SK-N-SH (cell line): ENCODE data around the gene MMP23B. TPM values are rescaled to one million over a fixed set of nuclear protein-coding genes. Genes with fewer than 3 reads are reported as not detected.

ENCODE experiments used
- CTCF ChIA-PET: fragments of 300-600, 350-600 bp; formaldehyde crosslinking; extraction: SDS; loops from one replicate; lab custom pipeline; 2021; lab: Yijun Ruan, JAX
- POLR2A ChIA-PET: fragments of 350-600 bp; sonication (Branson Sonifier 250); formaldehyde crosslinking; extraction: SDS; loops from one replicate; lab custom pipeline; 2020; ENCODE audit warnings: antibody characterized with exemption, inconsistent platforms; lab: Yijun Ruan, JAX
- DNase-seq: peaks from one replicate; pipeline ENCODE4 v3.0.0; 2012
- H2AFZ ChIP-seq: fragments of 200-600 bp; sonication (generic); 2 replicates; pipeline ENCODE4 v1.8.1; 2016; ENCODE audit warnings: antibody characterized with exemption, mild to moderate bottlenecking, low read depth
- H3F3A ChIP-seq: fragments of 200-600 bp; sonication (generic); replicated peaks from 2 replicates; pipeline ENCODE3; 2016; ENCODE audit warnings: antibody characterized with exemption, mild to moderate bottlenecking; ENCODE audit not compliant: insufficient read depth
- H3K27ac ChIP-seq, 2 experiments: fragments of 200-500 bp in 1 of 2; fragments of 200-600 bp in 1 of 2; sonication (Bioruptor generic) in 1 of 2; sonication (generic), shearing (Covaris generic) in 1 of 2; 2 replicates each; pipeline versions ENCODE4 v1.5.1 to v1.6.1; 2014 to 2016; ENCODE audit warnings: low read depth in 2 of 2, inconsistent platforms in 1 of 2, low read length in 1 of 2, mild to moderate bottlenecking in 1 of 2, mixed read lengths in 1 of 2
- H3K27me3 ChIP-seq: fragments of 200-600 bp; sonication (generic), shearing (Covaris generic); 2 replicates; pipeline ENCODE4 v1.6.1; 2016; ENCODE audit warnings: mixed run types; ENCODE audit not compliant: insufficient read depth
- H3K36me3 ChIP-seq, 2 experiments: fragments of 200-500 bp in 1 of 2; fragments of 200-600 bp in 1 of 2; sonication (Bioruptor generic) in 1 of 2; sonication (generic) in 1 of 2; replicated peaks in 1 of 2; 2 replicates each; pipeline versions ENCODE3 to v1.5.1; 2014 to 2016; ENCODE audit warnings: low read length in 1 of 2, mild to moderate bottlenecking in 1 of 2; ENCODE audit not compliant: insufficient read depth in 2 of 2, control insufficient read depth in 1 of 2
- H3K4me1 ChIP-seq, 2 experiments: fragments of 200-500 bp in 1 of 2; fragments of 200-600 bp in 1 of 2; sonication (Bioruptor generic) in 1 of 2; sonication (generic), shearing (Covaris generic) in 1 of 2; 2 replicates each; pipeline versions ENCODE4 v1.5.1 to v1.6.1; 2014 to 2016; ENCODE audit warnings: low read depth in 1 of 2, low read length in 1 of 2, mixed run types in 1 of 2; ENCODE audit not compliant: insufficient read depth in 2 of 2, control insufficient read depth in 1 of 2
- H3K4me2 ChIP-seq: fragments of 200-600 bp; sonication (generic), shearing (Covaris generic); 2 replicates; pipeline ENCODE4 v1.6.1; 2017; ENCODE audit warnings: mixed run types
- H3K4me3 ChIP-seq, 2 experiments: fragments of 200-500 bp in 1 of 2; fragments of 200-600 bp in 1 of 2; sonication (Bioruptor generic) in 1 of 2; sonication (generic), shearing (Covaris generic) in 1 of 2; 2 replicates each; pipeline versions ENCODE4 v1.5.1 to v1.8.1; 2014 to 2016; ENCODE audit warnings: low read depth in 2 of 2, inconsistent platforms in 1 of 2, low read length in 1 of 2, mild to moderate bottlenecking in 1 of 2, mixed read lengths in 1 of 2, moderate library complexity in 1 of 2
- H3K79me2 ChIP-seq: fragments of 200-600 bp; sonication (generic); 2 replicates; pipeline ENCODE4 v1.8.1; 2017; ENCODE audit warnings: mild to moderate bottlenecking; ENCODE audit not compliant: insufficient read depth
- H3K9ac ChIP-seq: fragments of 200-600 bp; sonication (generic); 2 replicates; pipeline ENCODE4 v1.6.1; 2017; ENCODE audit warnings: mixed run types
- H3K9me2 ChIP-seq: fragments of 200-600 bp; sonication (generic); 2 replicates; pipeline ENCODE4 v1.6.1; 2017; ENCODE audit warnings: mixed run types
- H3K9me3 ChIP-seq: fragments of 200-600 bp; sonication (generic); 2 replicates; pipeline ENCODE4 v1.6.1; 2017; ENCODE audit warnings: mixed run types, mild to moderate bottlenecking, moderate library complexity
- H4K20me1 ChIP-seq: fragments of 200-600 bp; sonication (generic); 2 replicates; pipeline ENCODE4 v1.6.1; 2017; ENCODE audit warnings: mild to moderate bottlenecking, mixed run types; ENCODE audit not compliant: insufficient read depth
- CHD2 ChIP-seq: fragments of 150-350 bp; IDR thresholded peaks from 2 replicates; pipeline ENCODE4 v1.6.1; 2018; ENCODE audit warnings: low read length; ENCODE audit not compliant: partially characterized antibody
- EP300 ChIP-seq, 2 experiments: IDR thresholded peaks; 2 replicates each; pipeline versions ENCODE4 v1.4.0 to v1.6.1; 2012; ENCODE audit warnings: borderline replicate concordance in 1 of 2, low read depth in 1 of 2, low read length in 1 of 2
- FOXM1 ChIP-seq: IDR thresholded peaks from 2 replicates; pipeline ENCODE4 v1.4.0; 2012; ENCODE audit warnings: low read depth, mild to moderate bottlenecking
- GABPA ChIP-seq: IDR thresholded peaks from 2 replicates; pipeline ENCODE4 v1.4.0; 2012; ENCODE audit warnings: low read depth, mild to moderate bottlenecking
- GATA2 ChIP-seq: sonication (generic); formaldehyde crosslinking; IDR thresholded peaks from 2 replicates; pipeline ENCODE4 v1.5.0; 2020; ENCODE audit warnings: mild to moderate bottlenecking, missing genetic modification reagents
- NFIC ChIP-seq: IDR thresholded peaks from 2 replicates; pipeline ENCODE4 v1.4.0; 2012; ENCODE audit warnings: borderline replicate concordance
- RCOR1 ChIP-seq: fragments of 150-350 bp; IDR thresholded peaks from 2 replicates; pipeline ENCODE4 v1.6.1; 2017; ENCODE audit warnings: antibody characterized with exemption, low read length
- RFX5 ChIP-seq: IDR thresholded peaks from 2 replicates; pipeline ENCODE4 v1.6.1; 2012; ENCODE audit warnings: mild to moderate bottlenecking, improper control_type of control experiment, low read length
- SIN3A ChIP-seq: IDR thresholded peaks from 2 replicates; pipeline ENCODE4 v1.6.1; 2012; ENCODE audit warnings: low read depth, mild to moderate bottlenecking, low read length, moderate library complexity, borderline replicate concordance
- TAF1 ChIP-seq: IDR thresholded peaks from 2 replicates; pipeline ENCODE4 v1.6.1; 2012; ENCODE audit warnings: low read depth, mild to moderate bottlenecking, low read length, moderate library complexity, borderline replicate concordance
- TCF12 ChIP-seq: IDR thresholded peaks from 2 replicates; pipeline ENCODE4 v1.4.0; 2012
- TEAD4 ChIP-seq: IDR thresholded peaks from 2 replicates; pipeline ENCODE4 v1.4.0; 2012; ENCODE audit warnings: mild to moderate bottlenecking, borderline replicate concordance; ENCODE audit not compliant: insufficient read depth
- USF2 ChIP-seq: fragments of 150-350 bp; IDR thresholded peaks from 2 replicates; pipeline ENCODE4 v1.6.1; 2017; ENCODE audit warnings: antibody characterized with exemption, low read length, low read depth, borderline replicate concordance
- YY1 ChIP-seq: IDR thresholded peaks from 2 replicates; pipeline ENCODE4 v1.4.0; 2012; ENCODE audit warnings: low read depth, mild to moderate bottlenecking
- WGBS: methylation state at CpG from one replicate; pipeline ENCODE4 v1.1.6; 2017; ENCODE audit warnings: low lambda C conversion rate; 5-methylcytosine and 5-hydroxymethylcytosine counted together
- polyA plus RNA-seq, 3 experiments: library from polyadenylated mRNA; depleted of rRNA; stranded (reverse); fragments of >200 nt; gene quantifications; 2 replicates each; pipeline ENCODE4 v1.2.3, GENCODE V29; 2012
- TF ChIP-seq, protein P1 (sequence below): IDR thresholded peaks from 2 replicates; pipeline ENCODE4 v1.4.0; 2012; ENCODE audit warnings: low read depth
- TF ChIP-seq, protein P2 (sequence below): IDR thresholded peaks from 2 replicates; pipeline ENCODE4; 2012
- TF ChIP-seq, protein P3 (sequence below): fragments of 150-350 bp; IDR thresholded peaks from 2 replicates; pipeline ENCODE4 v1.6.1; 2016; ENCODE audit warnings: mild to moderate bottlenecking, low read depth, low read length
- TF ChIP-seq, protein P4 (sequence below): fragments of 200-600 bp; sonication (generic); IDR thresholded peaks from 2 replicates; pipeline ENCODE4 v1.6.1; 2017; ENCODE audit warnings: antibody characterized with exemption, mild to moderate bottlenecking, moderate library complexity

MMP23B gene
- polyA plus RNA-seq, 1 of the 3 experiments (the other 2 are of a cell fraction), result 1.2 TPM

GRCh38 chr1:1583347-1584010 is 48.5 kb upstream of the MMP23B start:
- ChIA-PET POLR2A (no interaction called here), CTCF (interaction anchor here (0.9 kb wide), 1 partner anchor 95 kb away, joined by 4 read pairs; no protein-coding TSS in a partner anchor)

GRCh38 chr1:1591452-1591851 is 40.5 kb upstream of the MMP23B start:
- H3K36me3 ChIP-seq, result no peaks in the 10 kb centered on the region
- no peak overlapping the region for H3K27ac ChIP-seq
- no peaks in the 10 kb centered on the region for H4K20me1 ChIP-seq
- no peak overlapping the region for H3K4me3 ChIP-seq
- no peak for DNase-seq
- CTCF ChIA-PET, result no interaction called here
- POLR2A ChIA-PET, result no interaction called here
- H3K27me3 ChIP-seq, result no peaks in the 10 kb centered on the region
- WGBS, result 83% methylated on average over 12 of the region's 13 CpGs
- H3K9ac ChIP-seq, result no peak overlapping the region
- H2AFZ ChIP-seq, result no peak overlapping the region
- no peaks in the 10 kb centered on the region for H3K9me3 ChIP-seq
- H3K4me2 ChIP-seq, result no peak overlapping the region
- H3K9me2 ChIP-seq, result no peaks in the 10 kb centered on the region
- H3F3A ChIP-seq, result no peaks in the 10 kb centered on the region
- no peaks in the 10 kb centered on the region for H3K79me2 ChIP-seq
- H3K4me1 ChIP-seq, result no peaks in the 10 kb centered on the region
- TF ChIP-seq GABPA, result no peak
- TF ChIP-seq USF2, result no peak
- no peak for TF ChIP-seq YY1
- no peak for TF ChIP-seq TAF1
- TF ChIP-seq CHD2, result no peak
- no peak for TF ChIP-seq TCF12
- TF ChIP-seq, protein P1, sequence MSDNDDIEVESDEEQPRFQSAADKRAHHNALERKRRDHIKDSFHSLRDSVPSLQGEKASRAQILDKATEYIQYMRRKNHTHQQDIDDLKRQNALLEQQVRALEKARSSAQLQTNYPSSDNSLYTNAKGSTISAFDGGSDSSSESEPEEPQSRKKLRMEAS, result no peak
- TF ChIP-seq, protein P2, sequence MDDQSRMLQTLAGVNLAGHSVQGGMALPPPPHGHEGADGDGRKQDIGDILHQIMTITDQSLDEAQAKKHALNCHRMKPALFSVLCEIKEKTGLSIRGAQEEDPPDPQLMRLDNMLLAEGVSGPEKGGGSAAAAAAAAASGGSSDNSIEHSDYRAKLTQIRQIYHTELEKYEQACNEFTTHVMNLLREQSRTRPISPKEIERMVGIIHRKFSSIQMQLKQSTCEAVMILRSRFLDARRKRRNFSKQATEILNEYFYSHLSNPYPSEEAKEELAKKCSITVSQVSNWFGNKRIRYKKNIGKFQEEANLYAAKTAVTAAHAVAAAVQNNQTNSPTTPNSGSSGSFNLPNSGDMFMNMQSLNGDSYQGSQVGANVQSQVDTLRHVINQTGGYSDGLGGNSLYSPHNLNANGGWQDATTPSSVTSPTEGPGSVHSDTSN, result no peak
- no peak for TF ChIP-seq RCOR1
- no peak for TF ChIP-seq FOXM1

More at GRCh38 chr1:1583347-1584010, 48.5 kb upstream of the MMP23B start:
- Histone ChIP-seq H3K9me2 (no peaks in the 10 kb centered on the region), H3K4me2 (no peak overlapping the region), H4K20me1 (no peaks in the 10 kb centered on the region), H3K36me3 (no peaks in the 10 kb centered on the region)
- 44% methylated on average over 11 of the region's 23 CpGs for WGBS
- DNase-seq, result no peak
- TF ChIP-seq RFX5, result no peak
- TF ChIP-seq TEAD4, result no peak
- TF ChIP-seq YY1, result no peak
- TF ChIP-seq, protein P3, sequence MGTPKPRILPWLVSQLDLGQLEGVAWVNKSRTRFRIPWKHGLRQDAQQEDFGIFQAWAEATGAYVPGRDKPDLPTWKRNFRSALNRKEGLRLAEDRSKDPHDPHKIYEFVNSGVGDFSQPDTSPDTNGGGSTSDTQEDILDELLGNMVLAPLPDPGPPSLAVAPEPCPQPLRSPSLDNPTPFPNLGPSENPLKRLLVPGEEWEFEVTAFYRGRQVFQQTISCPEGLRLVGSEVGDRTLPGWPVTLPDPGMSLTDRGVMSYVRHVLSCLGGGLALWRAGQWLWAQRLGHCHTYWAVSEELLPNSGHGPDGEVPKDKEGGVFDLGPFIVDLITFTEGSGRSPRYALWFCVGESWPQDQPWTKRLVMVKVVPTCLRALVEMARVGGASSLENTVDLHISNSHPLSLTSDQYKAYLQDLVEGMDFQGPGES, result no peak
- TF ChIP-seq GATA2 (CRISPR knock-in tag), result no peak
- no peak for TF ChIP-seq SIN3A
- TF ChIP-seq TCF12, result no peak
- TF ChIP-seq NFIC, result no peak
- TF ChIP-seq FOXM1, result no peak
- no peak for TF ChIP-seq EP300 (IDR thresholded peaks at IDR 0.05; ENCODE audit: borderline replicate concordance in 1 of 2, low read depth in 1 of 2, low read length in 1 of 2)
- TF ChIP-seq, protein P2, result no peak
- TF ChIP-seq, protein P4, sequence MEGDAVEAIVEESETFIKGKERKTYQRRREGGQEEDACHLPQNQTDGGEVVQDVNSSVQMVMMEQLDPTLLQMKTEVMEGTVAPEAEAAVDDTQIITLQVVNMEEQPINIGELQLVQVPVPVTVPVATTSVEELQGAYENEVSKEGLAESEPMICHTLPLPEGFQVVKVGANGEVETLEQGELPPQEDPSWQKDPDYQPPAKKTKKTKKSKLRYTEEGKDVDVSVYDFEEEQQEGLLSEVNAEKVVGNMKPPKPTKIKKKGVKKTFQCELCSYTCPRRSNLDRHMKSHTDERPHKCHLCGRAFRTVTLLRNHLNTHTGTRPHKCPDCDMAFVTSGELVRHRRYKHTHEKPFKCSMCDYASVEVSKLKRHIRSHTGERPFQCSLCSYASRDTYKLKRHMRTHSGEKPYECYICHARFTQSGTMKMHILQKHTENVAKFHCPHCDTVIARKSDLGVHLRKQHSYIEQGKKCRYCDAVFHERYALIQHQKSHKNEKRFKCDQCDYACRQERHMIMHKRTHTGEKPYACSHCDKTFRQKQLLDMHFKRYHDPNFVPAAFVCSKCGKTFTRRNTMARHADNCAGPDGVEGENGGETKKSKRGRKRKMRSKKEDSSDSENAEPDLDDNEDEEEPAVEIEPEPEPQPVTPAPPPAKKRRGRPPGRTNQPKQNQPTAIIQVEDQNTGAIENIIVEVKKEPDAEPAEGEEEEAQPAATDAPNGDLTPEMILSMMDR, result no peak
- no peak for TF ChIP-seq TAF1
- TF ChIP-seq, all 33 proteins: peak for 0
- Histone ChIP-seq H3K79me2 (no peaks in the 10 kb centered on the region), H3K4me1 (no peaks in the 10 kb centered on the region), H3K9me3 (no peaks in the 10 kb centered on the region), H3K27me3 (peaks cover 6% of the 10 kb centered on the region; the same call in 1 of the 2 replicates), H3K4me3 (no peak overlapping the region), H3K27ac (no peak overlapping the region), H3F3A (no peaks in the 10 kb centered on the region), H2AFZ (no peak overlapping the region), H3K9ac (no peak overlapping the region)
